HG02973 (cell line): Measurements from ENCODE around the gene PRDX2.

Source experiments
- ATAC-seq: cut with Tn5 transposase; IDR thresholded peaks from one replicate; pipeline ENCODE4 v1.9.1; 2021; ENCODE audit warnings: moderate library complexity; ENCODE audit not compliant: unreplicated experiment

Gene PRDX2

GRCh38 chr19:12754465-12755196, 47.0 kb downstream of the PRDX2 start:
- ATAC-seq, result no peak

- ATAC-seq, result no peak
Measured at GRCh38 chr19:12752056-12752781, 49.4 kb downstream of the PRDX2 start.

- ATAC-seq, result no peak
Measured at GRCh38 chr19:12751635-12752034, 50.0 kb downstream of the PRDX2 start, which contains the start of gene BEST2. TSS of gene BEST2 (plus strand) at chr19:12751791. CDS start at chr19:12752593, 802 bp downstream.

- no peak for ATAC-seq
Measured at GRCh38 chr19:12750851-12751250, 50.7 kb downstream of the PRDX2 start.

GRCh38 chr19:12749938-12750521, 51.6 kb downstream of the PRDX2 start:
- ATAC-seq, result no peak

- ATAC-seq, result no peak
Measured at GRCh38 chr19:12748489-12748888, 53.1 kb downstream of the PRDX2 start.
